GM12891 (cell line): ENCODE measurements around the gene LRRTM3.

Experiments used
- PAX5 ChIP-seq: IDR thresholded peaks from 2 replicates; pipeline ENCODE4 v1.6.1; 2011; ENCODE audit warnings: low read length, moderate library complexity, mild to moderate bottlenecking; ENCODE audit not compliant: insufficient read depth, severe bottlenecking
- POLR2A ChIP-seq: IDR thresholded peaks from 2 replicates; pipeline ENCODE4 v1.6.1; 2011; ENCODE audit warnings: low read depth, low read length, control low read depth
- POLR2AphosphoS5 ChIP-seq: IDR thresholded peaks from 2 replicates; pipeline ENCODE4 v1.6.1; 2011; ENCODE audit warnings: low read depth, low read length, control low read depth
- POU2F2 ChIP-seq: IDR thresholded peaks from 2 replicates; pipeline ENCODE4 v1.6.1; 2011; ENCODE audit warnings: low read depth, mild to moderate bottlenecking, control low read depth, low read length, moderate library complexity
- SPI1 ChIP-seq: IDR thresholded peaks from 2 replicates; pipeline ENCODE4 v1.6.1; 2011; ENCODE audit warnings: low read depth, low read length, control low read depth
- TAF1 ChIP-seq: IDR thresholded peaks from 2 replicates; pipeline ENCODE4 v1.6.1; 2011; ENCODE audit warnings: low read depth, low read length, control low read depth

GRCh38 chr10:66982053-66982420 is 56.2 kb downstream of the LRRTM3 start:
- TF ChIP-seq POLR2AphosphoS5 (no peak), SPI1 (no peak), POLR2A (no peak), TAF1 (no peak), POU2F2 (no peak), PAX5 (no peak)
